CD14-positive monocyte (primary cell): ENCODE results near the gene HIGD1A. TPM values are rescaled to one million over a fixed set of nuclear protein-coding genes. Genes with fewer than 3 reads are reported as not detected.
A peak's percentile ranks its signal among the peaks of the same experiment; 100 is the strongest.

Experiments
- DNase-seq, 3 donors: peaks; one replicate each; pipeline ENCODE4 v3.0.0-alpha.2; 2011 to 2022
- H2AFZ ChIP-seq: 2 replicates; pipeline ENCODE4 v1.6.0; 2012; ENCODE audit warnings: mild to moderate bottlenecking, low read depth, low read length, inconsistent platforms; ENCODE audit not compliant: insufficient read depth, poor library complexity, severe bottlenecking
- H3K27ac ChIP-seq, 2 donors: 1 replicate in 1 of 2; 2 replicates in 1 of 2; pipeline ENCODE4 v1.5.1; 2012 to 2013; ENCODE audit warnings: low read length in 2 of 2, control low read depth in 1 of 2, inconsistent platforms in 1 of 2, low read depth in 1 of 2, mild to moderate bottlenecking in 1 of 2
- H3K27me3 ChIP-seq, 2 donors: one replicate each; pipeline versions ENCODE4 v1.6.0 to v1.6.1; 2011 to 2013; ENCODE audit warnings: low read length in 2 of 2; ENCODE audit not compliant: control insufficient read depth in 2 of 2, insufficient read depth in 2 of 2
- H3K36me3 ChIP-seq, 2 donors: replicated peaks in 1 of 2; 1 replicate in 1 of 2; 2 replicates in 1 of 2; pipeline versions ENCODE4 v1.5.1 to v1.6.1; 2012 to 2013; ENCODE audit warnings: low read length in 2 of 2, control low read depth in 1 of 2, inconsistent platforms in 1 of 2, mild to moderate bottlenecking in 1 of 2; ENCODE audit not compliant: insufficient read depth in 2 of 2, control insufficient read depth in 1 of 2
- H3K4me1 ChIP-seq, 2 donors: 1 replicate in 1 of 2; 2 replicates in 1 of 2; pipeline versions ENCODE4 v1.5.1 to v1.6.1; 2012 to 2013; ENCODE audit warnings: low read length in 2 of 2, control low read depth in 1 of 2, inconsistent platforms in 1 of 2, mild to moderate bottlenecking in 1 of 2, moderate library complexity in 1 of 2; ENCODE audit not compliant: insufficient read depth in 2 of 2, control insufficient read depth in 1 of 2
- H3K4me2 ChIP-seq: replicated peaks from 2 replicates; pipeline ENCODE3; 2012; ENCODE audit warnings: low read length, moderate library complexity, mild to moderate bottlenecking; ENCODE audit not compliant: poor library complexity, severe bottlenecking; ENCODE audit errors: extremely low read depth
- H3K4me3 ChIP-seq, 3 experiments: fragments of 200-600 bp in 1 of 3; sonication (generic) in 1 of 3; replicated peaks in 1 of 3; 1 replicate in 2 of 3; 2 replicates in 1 of 3; pipeline ENCODE4 v1.5.1; 2011 to 2013; ENCODE audit warnings: low read length in 3 of 3, mild to moderate bottlenecking in 3 of 3, control low read depth in 2 of 3, low read depth in 2 of 3, inconsistent platforms in 1 of 3, moderate library complexity in 1 of 3
- H3K79me2 ChIP-seq: 2 replicates; pipeline ENCODE4 v1.6.0; 2012; ENCODE audit warnings: mild to moderate bottlenecking, control low read depth, inconsistent platforms, low read length, moderate library complexity; ENCODE audit not compliant: insufficient read depth
- H3K9ac ChIP-seq: 2 replicates; pipeline ENCODE4 v1.6.0; 2017; ENCODE audit warnings: low read length, mild to moderate bottlenecking; ENCODE audit not compliant: insufficient read depth, poor library complexity, severe bottlenecking
- H3K9me3 ChIP-seq, 2 donors: replicated peaks in 1 of 2; 1 replicate in 1 of 2; 2 replicates in 1 of 2; pipeline versions ENCODE4 v1.5.1 to v1.6.1; 2012 to 2013; ENCODE audit warnings: low read length in 2 of 2, control low read depth in 1 of 2; ENCODE audit not compliant: control insufficient read depth in 1 of 2, insufficient read depth in 1 of 2
- H4K20me1 ChIP-seq: 2 replicates; pipeline ENCODE4 v1.6.0; 2012; ENCODE audit warnings: mild to moderate bottlenecking, low read length, control low read depth, moderate library complexity; ENCODE audit not compliant: insufficient read depth
- H3K27ac Mint-ChIP-seq, 7 donors: one replicate each; pipeline ENCODE4 v1.8.0; 2020; ENCODE audit warnings: mild to moderate bottlenecking in 7 of 7, mixed read lengths in 7 of 7, moderate library complexity in 6 of 7, inconsistent platforms in 2 of 7
- H3K27me3 Mint-ChIP-seq, 3 donors: one replicate each; pipeline ENCODE4 v1.8.0; 2021 to 2022; ENCODE audit warnings: low read depth in 3 of 3, mild to moderate bottlenecking in 3 of 3, mixed read lengths in 3 of 3, moderate library complexity in 3 of 3, inconsistent platforms in 1 of 3
- H3K36me3 Mint-ChIP-seq, 2 donors: one replicate each; pipeline ENCODE4 v1.8.0; 2020; ENCODE audit warnings: mixed read lengths in 2 of 2, inconsistent platforms in 1 of 2, mild to moderate bottlenecking in 1 of 2
- H3K4me1 Mint-ChIP-seq: one replicate; pipeline ENCODE4 v1.8.0; 2020; ENCODE audit warnings: mild to moderate bottlenecking, mixed read lengths
- H3K4me3 Mint-ChIP-seq, 2 donors: one replicate each; pipeline ENCODE4 v1.8.0; 2020; ENCODE audit warnings: mild to moderate bottlenecking in 2 of 2, mixed read lengths in 2 of 2, moderate library complexity in 1 of 2
- H3K9me3 Mint-ChIP-seq, 7 donors: one replicate each; pipeline ENCODE4 v1.8.0; 2020 to 2022; ENCODE audit warnings: mixed read lengths in 7 of 7, mild to moderate bottlenecking in 6 of 7, moderate library complexity in 6 of 7, inconsistent platforms in 2 of 7
- CTCF ChIP-seq: fragments of 200-600 bp; IDR thresholded peaks from one replicate; pipeline ENCODE4 v1.8.0; 2022; ENCODE audit warnings: antibody characterized with exemption, mild to moderate bottlenecking
- WGBS: methylation state at CpG from one replicate; pipeline ENCODE4 v1.1.5; 2013; ENCODE audit warnings: missing lambda C conversion rate; ENCODE audit not compliant: insufficient coverage; 5-methylcytosine and 5-hydroxymethylcytosine counted together
- intact Hi-C, 2 donors: fragments of 100-400 bp; cut with micrococcal nuclease; formaldehyde crosslinking; loops; one replicate each; pipeline versions ENCODE4 v1.15.0 to v1.15.1; 2023
- polyA plus RNA-seq, 3 donors: library from polyadenylated mRNA; depleted of rRNA in 1 of 3; unstranded in 2 of 3; stranded (reverse) in 1 of 3; fragments of 300-500 nt in 2 of 3; fragments of >200 nt in 1 of 3; fragmentation: Illumina TruSeq in 2 of 3; gene quantifications; 1 replicate in 2 of 3; 2 replicates in 1 of 3; pipeline ENCODE4 v1.2.3, GENCODE V29; 2012 to 2021

HIGD1A gene
- polyA plus RNA-seq, 3 donors = 34.8 to 115 (median 104) TPM

- no peak overlapping the region for H3K4me3 ChIP-seq
- H3K36me3 ChIP-seq = no peaks in the 10 kb centered on the region
- DNase-seq = no peak
- no peak overlapping the region for H3K4me3 Mint-ChIP-seq
- peaks cover 40% of the 10 kb centered on the region for H3K4me1 Mint-ChIP-seq
- WGBS = 83% methylated on average over 7 of the region's 7 CpGs
- no peaks in the 10 kb centered on the region for H3K27me3 ChIP-seq
- no peak overlapping the region for H3K4me2 ChIP-seq
- TF ChIP-seq CTCF = no peak
- no peak overlapping the region for H3K27ac ChIP-seq
- peaks cover 61% of the 10 kb centered on the region for H3K79me2 ChIP-seq
- no peak overlapping the region for H3K9ac ChIP-seq
- H2AFZ ChIP-seq = no peak overlapping the region
- peak overlapping the region in 3 of 7 donors; percentile 26 to 55 (median 40) for H3K27ac Mint-ChIP-seq
- no peaks in the 10 kb centered on the region for H3K9me3 ChIP-seq
- H3K4me1 ChIP-seq = peaks cover 22 to 30% of the 10 kb centered on the region in 2 donors
- peaks cover 0 to 4% (median 2%) of the 10 kb centered on the region in 7 donors for H3K9me3 Mint-ChIP-seq
- intact Hi-C loops = no loop called here
- H4K20me1 ChIP-seq = peaks cover 39% of the 10 kb centered on the region
- peaks cover 7 to 11% of the 10 kb centered on the region in 2 donors for H3K36me3 Mint-ChIP-seq
- no peaks in the 10 kb centered on the region for H3K27me3 Mint-ChIP-seq
These were observed 4.9 kb downstream of the HIGD1A start for GRCh38 chr3:42799376-42799775.

DNA sequence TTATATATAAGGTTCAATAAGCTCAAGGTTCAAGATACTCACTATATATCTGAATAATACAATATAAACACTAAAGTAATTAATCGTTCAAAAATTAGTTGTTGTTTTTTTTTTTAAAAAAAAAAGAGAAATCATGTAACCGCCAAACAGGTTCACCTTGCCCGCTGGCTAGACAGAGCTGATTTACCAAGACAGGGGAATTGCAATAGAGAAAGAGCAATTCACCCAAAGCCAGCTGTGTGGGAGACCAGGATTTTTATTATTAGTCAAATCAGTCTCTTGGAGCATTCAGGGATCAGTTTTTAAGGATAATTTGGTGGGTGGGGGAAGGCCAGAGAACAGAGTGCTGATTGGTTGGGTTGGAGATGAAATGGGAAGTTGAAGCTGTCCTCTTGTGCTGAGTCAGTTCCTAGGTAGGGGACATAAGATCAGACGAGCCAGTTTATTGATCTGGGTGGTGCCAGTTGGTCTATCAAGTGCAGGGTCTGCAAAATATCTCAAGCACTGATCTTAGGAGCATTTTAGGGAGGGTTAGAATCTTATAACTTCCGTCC lies 7.9 kb downstream of the HIGD1A start:
- H3K79me2 ChIP-seq = peaks cover 32% of the 10 kb centered on the region
- peaks cover 13 to 15% of the 10 kb centered on the region in 2 donors for H3K4me1 ChIP-seq
- Mint-ChIP-seq H3K4me1 (peaks cover 21% of the 10 kb centered on the region), H3K27ac (peak overlapping the region in 1 of 7 donors; percentile 24), H3K27me3 (no peaks in the 10 kb centered on the region), H3K4me3 (no peak overlapping the region), H3K36me3 (peaks cover 16 to 22% of the 10 kb centered on the region in 2 donors), H3K9me3 (peaks cover 0 to 4% (median 2%) of the 10 kb centered on the region in 7 donors)
- H3K4me2 ChIP-seq = no peak overlapping the region
- DNase-seq = peak in 1 of 3 donors; percentile 10
- H2AFZ ChIP-seq = no peak overlapping the region
- no peak overlapping the region for H3K27ac ChIP-seq
- H3K4me3 ChIP-seq = no peak overlapping the region
- H3K36me3 ChIP-seq = peaks cover 15 to 22% of the 10 kb centered on the region in 2 donors
- no peaks in the 10 kb centered on the region for H3K27me3 ChIP-seq
- H3K9ac ChIP-seq = no peak overlapping the region
- H3K9me3 ChIP-seq = no peaks in the 10 kb centered on the region
- peaks cover 39% of the 10 kb centered on the region for H4K20me1 ChIP-seq
- intact Hi-C loops = no loop called here
- TF ChIP-seq CTCF = no peak
- WGBS = no CpG with 5 or more reads among the region's 5 CpGs
